HepG2 (cell line): ENCODE measurements around the gene DNAJC4. TPM values are rescaled to one million over a fixed set of nuclear protein-coding genes. Genes with fewer than 3 reads are reported as not detected.
A peak's percentile ranks its signal among the peaks of the same experiment; 100 is the strongest.

Experiments
- AGO2 ChIP-seq: fragments of 200-400 bp; formaldehyde crosslinking; optimal IDR thresholded peaks from 2 replicates; pipeline ENCODE3; 2017; ENCODE audit warnings: mild to moderate bottlenecking, low read depth, low read length, moderate library complexity
- ELF1 ChIP-seq: sonication (generic); formaldehyde crosslinking; IDR thresholded peaks from 2 replicates; pipeline ENCODE4 v1.4.0; 2020; ENCODE audit warnings: missing genetic modification reagents
- ETV5 ChIP-seq: IDR thresholded peaks from 2 replicates; pipeline ENCODE4 v1.6.1; 2018; ENCODE audit warnings: missing biosample characterization, missing genetic modification reagents, inconsistent platforms, borderline replicate concordance
- GZF1 ChIP-seq: sonication (generic); formaldehyde crosslinking; IDR thresholded peaks from 2 replicates; pipeline ENCODE4 v1.5.1; 2020; ENCODE audit warnings: mild to moderate bottlenecking, missing genetic modification reagents
- HHEX ChIP-seq: IDR thresholded peaks from 2 replicates; pipeline ENCODE4 v1.6.1; 2016; ENCODE audit warnings: control low read depth
- IRF9 ChIP-seq: sonication (generic); formaldehyde crosslinking; IDR thresholded peaks from 2 replicates; pipeline ENCODE4 v1.8.0; 2022; ENCODE audit warnings: missing genetic modification reagents, mild to moderate bottlenecking, borderline replicate concordance
- LCORL ChIP-seq, 2 experiments: fragments of 450-650 bp in 1 of 2; sonication (generic) in 1 of 2; formaldehyde crosslinking in 1 of 2; IDR thresholded peaks; 2 replicates each; pipeline versions ENCODE4 v1.5.0 to v1.6.1; 2017 to 2020; ENCODE audit warnings: antibody characterized with exemption in 1 of 2, missing genetic modification reagents in 1 of 2
- MED8 ChIP-seq: sonication (generic); formaldehyde crosslinking; IDR thresholded peaks from 2 replicates; pipeline ENCODE4 v1.8.1; 2023; ENCODE audit warnings: mild to moderate bottlenecking, missing genetic modification reagents; ENCODE audit not compliant: insufficient replicate concordance
- MLXIP ChIP-seq: sonication (generic); formaldehyde crosslinking; IDR thresholded peaks from 2 replicates; pipeline ENCODE4 v1.9.0; 2021; ENCODE audit warnings: missing genetic modification reagents, borderline replicate concordance
- SAP130 ChIP-seq: IDR thresholded peaks from 2 replicates; pipeline ENCODE4 v1.6.1; 2016; ENCODE audit warnings: low read depth
- SP4 ChIP-seq: sonication (generic); formaldehyde crosslinking; IDR thresholded peaks from 2 replicates; pipeline ENCODE4 v1.8.1; 2023; ENCODE audit warnings: mild to moderate bottlenecking, missing genetic modification reagents
- TEF ChIP-seq: sonication (generic); formaldehyde crosslinking; IDR thresholded peaks from 2 replicates; pipeline ENCODE4 v1.5.0; 2020; ENCODE audit warnings: missing genetic modification reagents
- ZNF646 ChIP-seq: sonication (generic); formaldehyde crosslinking; IDR thresholded peaks from 2 replicates; pipeline ENCODE4 v1.9.0; 2021; ENCODE audit warnings: mild to moderate bottlenecking, missing genetic modification reagents
- ZNF691 ChIP-seq: sonication (generic); formaldehyde crosslinking; IDR thresholded peaks from 2 replicates; pipeline ENCODE4 v1.4.0; 2020; ENCODE audit warnings: missing genetic modification reagents, low read depth, mild to moderate bottlenecking, borderline replicate concordance
- ZNF772 ChIP-seq: sonication (generic); formaldehyde crosslinking; IDR thresholded peaks from 2 replicates; pipeline ENCODE4 v1.5.0; 2020; ENCODE audit warnings: mild to moderate bottlenecking, missing genetic modification reagents
- ZNF777 ChIP-seq: sonication (generic); formaldehyde crosslinking; IDR thresholded peaks from 2 replicates; pipeline ENCODE4 v1.4.0; 2020; ENCODE audit warnings: missing genetic modification reagents
- polyA plus RNA-seq, 8 experiments: library from polyadenylated mRNA; depleted of rRNA in 3 of 8; stranded (reverse) in 7 of 8; unstranded in 1 of 8; fragments of >200 nt; fragmentation: Illumina TruSeq in 4 of 8; extraction: Trizol in 4 of 8; gene quantifications; 2 replicates each; pipeline versions ENCODE4 v1.2.1 to v1.2.3, GENCODE V29; 2011 to 2016; ENCODE audit warnings: low read depth in 4 of 8, missing spikeins in 1 of 8, mixed read lengths in 1 of 8; ENCODE audit not compliant: insufficient read depth in 1 of 8
- total RNA-seq, 5 experiments: library from RNA; depleted of rRNA; stranded (reverse); fragments of >200 nt; fragmentation: Illumina TruSeq; extraction: Trizol; gene quantifications; 2 replicates each; pipeline ENCODE4 v1.2.3, GENCODE V29; 2016; ENCODE audit warnings: low read depth in 1 of 5

The DNAJC4 gene
- total and polyA plus RNA-seq, 2 of the 13 experiments (the other 11 are each of a cell fraction or from before 2014, with no cell fraction given), result 10.3 to 60.8 TPM

- TF ChIP-seq MED8 (CRISPR knock-in tag) (peak; percentile 77), TEF (no peak), MLXIP (CRISPR knock-in tag) (no peak), ETV5 (peak; percentile 93), AGO2 (no peak), SAP130 (CRISPR knock-in tag) (peak; percentile 87), SP4 (CRISPR knock-in tag) (peak; percentile 90), LCORL (IDR thresholded peaks at IDR 0.05) (no peak), LCORL (CRISPR knock-in tag; IDR thresholded peaks at IDR 0.05) (peak; percentile 8; the same call in 1 of the 2 replicates), HHEX (CRISPR knock-in tag) (no peak), GZF1 (CRISPR knock-in tag) (no peak), ZNF646 (0 out of 2 replicates have a peak, but pooled peaks have one; percentile 47), ELF1 (peak; percentile 92), ZNF772 (CRISPR knock-in tag) (peak; percentile 88), ZNF777 (peak; percentile 84), ZNF691 (CRISPR knock-in tag) (peak; percentile 68; the same call in 1 of the 2 replicates), IRF9 (CRISPR knock-in tag) (peak; percentile 25; the same call in 1 of the 2 replicates)
These were observed 4.5 kb upstream of the DNAJC4 start, which contains the start of the genes NUDT22 and TRPT1 (continued) for GRCh38 chr11:64225608-64226506.
